Kidney epithelial cell (primary cell): ENCODE measurements around the gene PLD4. TPM values are rescaled to one million over a fixed set of nuclear protein-coding genes. Genes with fewer than 3 reads are reported as not detected.

Experiments
- DNase-seq: peaks from one replicate; pipeline ENCODE4 v3.0.0-alpha.2; 2010; ENCODE audit warnings: low read depth
- H3K27me3 ChIP-seq: 2 replicates; pipeline ENCODE4 v1.6.0; 2011; ENCODE audit warnings: low read length; ENCODE audit not compliant: control insufficient read depth, insufficient read depth
- H3K36me3 ChIP-seq: 2 replicates; pipeline ENCODE4 v1.5.1; 2011; ENCODE audit warnings: low read length; ENCODE audit not compliant: control insufficient read depth, insufficient read depth
- H3K4me3 ChIP-seq: 2 replicates; pipeline ENCODE4 v1.5.1; 2011; ENCODE audit warnings: low read depth, mild to moderate bottlenecking, control low read depth, low read length
- CTCF ChIP-seq: IDR thresholded peaks from 2 replicates; pipeline ENCODE4 v1.5.1; 2011; ENCODE audit warnings: mild to moderate bottlenecking, moderate library complexity, low read length, control low read depth, inconsistent platforms; ENCODE audit not compliant: insufficient read depth, poor library complexity, severe bottlenecking
- total RNA-seq: library from RNA; depleted of rRNA; stranded (reverse); fragments of >200 nt; gene quantifications from 2 replicates; pipeline ENCODE4 v1.2.3, GENCODE V29; 2015

PLD4 gene
- total RNA-seq, 1 donor from 2014 or later, result 0.04 TPM

- Histone ChIP-seq H3K4me3 (peak overlapping the region; percentile 19), H3K27me3 (no peaks in the 10 kb centered on the region)
Observed at GRCh38 chr14:104978746-104979691, 54.3 kb downstream of the PLD4 start.

GRCh38 chr14:104979758-104980610 lies 55.3 kb downstream of the PLD4 start:
- no peak for DNase-seq
- H3K27me3 ChIP-seq, result no peaks in the 10 kb centered on the region
- no peak for TF ChIP-seq CTCF
- H3K36me3 ChIP-seq, result no peaks in the 10 kb centered on the region
- no peak overlapping the region for H3K4me3 ChIP-seq

More at GRCh38 chr14:104978746-104979691, 54.3 kb downstream of the PLD4 start:
- DNase-seq, result no peak
- TF ChIP-seq CTCF, result no peak
- no peaks in the 10 kb centered on the region for H3K36me3 ChIP-seq

- TF ChIP-seq CTCF, result no peak
- H3K4me3 ChIP-seq, result no peak overlapping the region
- H3K36me3 ChIP-seq, result no peaks in the 10 kb centered on the region
- DNase-seq, result no peak
- H3K27me3 ChIP-seq, result no peaks in the 10 kb centered on the region
Observed at GRCh38 chr14:104980611-104981531, 56.2 kb downstream of the PLD4 start.

- H3K36me3 ChIP-seq, result no peaks in the 10 kb centered on the region
- H3K27me3 ChIP-seq, result no peaks in the 10 kb centered on the region
- TF ChIP-seq CTCF, result no peak
- H3K4me3 ChIP-seq, result no peak overlapping the region
- no peak for DNase-seq
Observed at GRCh38 chr14:104981699-104982541, 57.2 kb downstream of the PLD4 start.
